ENCODE measurements around the gene ATP2C1. TPM values are rescaled to one million over a fixed set of nuclear protein-coding genes. Genes with fewer than 3 reads are reported as not detected.

The ATP2C1 gene
- total and polyA plus RNA-seq, 2 of the 13 experiments (the other 11 are each of a cell fraction or from before 2014, with no cell fraction given) = 32.4 to 37.6 TPM

DNA sequence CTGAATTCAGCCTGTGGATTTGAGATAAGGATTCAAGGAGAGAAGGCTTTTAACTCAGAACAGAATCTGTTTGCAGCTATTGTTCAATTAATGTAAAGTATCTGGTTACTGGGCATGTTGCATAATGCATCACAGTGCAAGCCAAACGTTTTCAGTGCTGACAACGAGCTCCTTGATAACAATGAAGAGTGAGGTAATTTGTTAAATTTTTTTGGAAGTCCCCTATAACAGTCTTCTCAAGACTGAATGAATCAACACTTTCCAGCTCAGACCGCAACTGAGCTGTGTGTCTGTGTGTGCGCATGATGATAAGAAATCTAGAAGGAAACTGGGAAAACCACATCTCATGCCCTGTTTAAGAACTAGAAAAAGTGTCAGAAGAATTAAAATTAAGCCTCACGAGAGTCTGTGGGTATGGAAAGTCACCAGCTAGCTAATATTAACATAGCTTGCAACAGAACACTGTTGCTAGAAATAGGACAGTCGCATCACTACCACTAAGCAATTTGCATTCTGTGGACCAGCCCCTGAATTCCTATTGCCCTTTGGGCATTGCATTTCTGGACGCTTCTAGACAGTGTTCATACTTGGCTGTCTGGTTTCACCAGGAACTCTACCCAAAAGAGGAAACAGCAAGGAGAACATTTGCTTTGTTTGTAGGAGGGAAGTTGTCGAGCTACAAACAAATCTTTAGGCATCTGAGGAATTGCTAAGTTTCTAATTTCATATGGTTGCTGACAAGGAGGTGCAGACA lies 43.7 kb upstream of the ATP2C1 start:
- Histone ChIP-seq H3K4me1 (ENCODE audit: insufficient read depth, low read length) (no peaks in the 10 kb centered on the region), H3K9me3 (ENCODE audit: low read length) (no peaks in the 10 kb centered on the region), H3K4me2 (ENCODE audit: low read depth, low read length) (no peak overlapping the region), H4K20me1 (ENCODE audit: insufficient read depth, low read length) (no peaks in the 10 kb centered on the region), H3K4me3 (replicated peaks in 1 of 3; ENCODE audit: insufficient read depth in 1 of 3, low read depth in 2 of 3, low read length in 3 of 3) (no peak overlapping the region), H3K79me2 (ENCODE audit: insufficient read depth, low read length) (no peaks in the 10 kb centered on the region), H3K36me3 (replicated peaks in 1 of 2; ENCODE audit: control insufficient read depth in 1 of 2, insufficient read depth in 2 of 2, low read length in 2 of 2) (no peaks in the 10 kb centered on the region), H3K9ac (ENCODE audit: insufficient read depth, low read depth, low read length) (no peak overlapping the region), H3K27me3 (ENCODE audit: control insufficient read depth in 1 of 2, insufficient read depth in 2 of 2, low read length in 2 of 2) (peaks cover 1 to 4% of the 10 kb centered on the region in 2 experiments; a peak in 2 of 5 replicates), H3K27ac (ENCODE audit: extremely low read length, insufficient read depth, low read length) (no peak overlapping the region), H2AFZ (ENCODE audit: low read length) (no peak overlapping the region)
- in situ Hi-C loops (cut with HindIII; ENCODE audit: extremely low pct_ligation_motif_present, low pct_unique_long_range_greater_than_20kb) = no loop called here
- 24% methylated on average over 8 of the region's 8 CpGs for WGBS (ENCODE audit: low lambda C conversion rate)
- DNase-seq (ENCODE audit: low spot score) (no peak), FAIRE-seq (no peak), ATAC-seq (no peak)
- ChIA-PET CTCF (ENCODE audit: low intra/inter-chr PET ratio, low total read pairs) (no interaction called here), POLR2A (no interaction called here)
- intact Hi-C loops (cut with micrococcal nuclease; ENCODE audit: unreplicated experiment) = no loop called here
- no TSS peak for BruUV-seq (replicated peaks)
- no peak for TF ChIP-seq ZBTB1 (CRISPR knock-in tag; IDR thresholded peaks at IDR 0.05; ENCODE audit: borderline replicate concordance)
- no peak for TF ChIP-seq ZNF33B (CRISPR knock-in tag; IDR thresholded peaks at IDR 0.05)
- TF ChIP-seq, protein P1, sequence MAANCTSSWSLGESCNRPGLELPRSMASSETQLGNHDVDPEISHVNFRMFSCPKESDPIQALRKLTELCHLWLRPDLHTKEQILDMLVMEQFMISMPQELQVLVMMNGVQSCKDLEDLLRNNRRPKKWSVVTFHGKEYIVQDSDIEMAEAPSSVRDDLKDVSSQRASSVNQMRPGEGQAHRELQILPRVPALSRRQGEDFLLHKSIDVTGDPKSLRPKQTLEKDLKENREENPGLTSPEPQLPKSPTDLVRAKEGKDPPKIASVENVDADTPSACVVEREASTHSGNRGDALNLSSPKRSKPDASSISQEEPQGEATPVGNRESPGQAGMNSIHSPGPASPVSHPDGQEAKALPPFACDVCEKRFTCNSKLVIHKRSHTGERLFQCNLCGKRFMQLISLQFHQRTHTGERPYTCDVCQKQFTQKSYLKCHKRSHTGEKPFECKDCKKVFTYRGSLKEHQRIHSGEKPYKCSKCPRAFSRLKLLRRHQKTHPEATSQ (CRISPR knock-in tag; IDR thresholded peaks at IDR 0.05; ENCODE audit: borderline replicate concordance) = no peak
- TF ChIP-seq, protein P2, sequence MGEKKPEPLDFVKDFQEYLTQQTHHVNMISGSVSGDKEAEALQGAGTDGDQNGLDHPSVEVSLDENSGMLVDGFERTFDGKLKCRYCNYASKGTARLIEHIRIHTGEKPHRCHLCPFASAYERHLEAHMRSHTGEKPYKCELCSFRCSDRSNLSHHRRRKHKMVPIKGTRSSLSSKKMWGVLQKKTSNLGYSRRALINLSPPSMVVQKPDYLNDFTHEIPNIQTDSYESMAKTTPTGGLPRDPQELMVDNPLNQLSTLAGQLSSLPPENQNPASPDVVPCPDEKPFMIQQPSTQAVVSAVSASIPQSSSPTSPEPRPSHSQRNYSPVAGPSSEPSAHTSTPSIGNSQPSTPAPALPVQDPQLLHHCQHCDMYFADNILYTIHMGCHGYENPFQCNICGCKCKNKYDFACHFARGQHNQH (CRISPR knock-in tag; IDR thresholded peaks at IDR 0.05) = no peak
- TF ChIP-seq KAT2B (IDR thresholded peaks at IDR 0.05; ENCODE audit: borderline replicate concordance, low read depth, low read length) = no peak
- no peak for TF ChIP-seq FOXK1 (CRISPR knock-in tag; IDR thresholded peaks at IDR 0.05; ENCODE audit: borderline replicate concordance, low read depth)
- TF ChIP-seq, protein P3, sequence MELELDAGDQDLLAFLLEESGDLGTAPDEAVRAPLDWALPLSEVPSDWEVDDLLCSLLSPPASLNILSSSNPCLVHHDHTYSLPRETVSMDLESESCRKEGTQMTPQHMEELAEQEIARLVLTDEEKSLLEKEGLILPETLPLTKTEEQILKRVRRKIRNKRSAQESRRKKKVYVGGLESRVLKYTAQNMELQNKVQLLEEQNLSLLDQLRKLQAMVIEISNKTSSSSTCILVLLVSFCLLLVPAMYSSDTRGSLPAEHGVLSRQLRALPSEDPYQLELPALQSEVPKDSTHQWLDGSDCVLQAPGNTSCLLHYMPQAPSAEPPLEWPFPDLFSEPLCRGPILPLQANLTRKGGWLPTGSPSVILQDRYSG (CRISPR knock-in tag; IDR thresholded peaks at IDR 0.05) = no peak
- TF ChIP-seq, protein P4, sequence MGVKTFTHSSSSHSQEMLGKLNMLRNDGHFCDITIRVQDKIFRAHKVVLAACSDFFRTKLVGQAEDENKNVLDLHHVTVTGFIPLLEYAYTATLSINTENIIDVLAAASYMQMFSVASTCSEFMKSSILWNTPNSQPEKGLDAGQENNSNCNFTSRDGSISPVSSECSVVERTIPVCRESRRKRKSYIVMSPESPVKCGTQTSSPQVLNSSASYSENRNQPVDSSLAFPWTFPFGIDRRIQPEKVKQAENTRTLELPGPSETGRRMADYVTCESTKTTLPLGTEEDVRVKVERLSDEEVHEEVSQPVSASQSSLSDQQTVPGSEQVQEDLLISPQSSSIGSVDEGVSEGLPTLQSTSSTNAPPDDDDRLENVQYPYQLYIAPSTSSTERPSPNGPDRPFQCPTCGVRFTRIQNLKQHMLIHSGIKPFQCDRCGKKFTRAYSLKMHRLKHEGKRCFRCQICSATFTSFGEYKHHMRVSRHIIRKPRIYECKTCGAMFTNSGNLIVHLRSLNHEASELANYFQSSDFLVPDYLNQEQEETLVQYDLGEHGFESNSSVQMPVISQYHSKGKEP (CRISPR knock-in tag; IDR thresholded peaks at IDR 0.05) = no peak
- TF ChIP-seq ZNF562 (CRISPR knock-in tag; IDR thresholded peaks at IDR 0.05; ENCODE audit: borderline replicate concordance) = no peak
- no peak for TF ChIP-seq ZNF589 (CRISPR knock-in tag; conservative IDR thresholded peaks at IDR 0.05)
- TF ChIP-seq ZSCAN20 (CRISPR knock-in tag; IDR thresholded peaks at IDR 0.05; ENCODE audit: borderline replicate concordance) = no peak
- TF ChIP-seq ZNF180 (CRISPR knock-in tag; IDR thresholded peaks at IDR 0.05; ENCODE audit: borderline replicate concordance, low read depth) = no peak
- TF ChIP-seq, protein P5, sequence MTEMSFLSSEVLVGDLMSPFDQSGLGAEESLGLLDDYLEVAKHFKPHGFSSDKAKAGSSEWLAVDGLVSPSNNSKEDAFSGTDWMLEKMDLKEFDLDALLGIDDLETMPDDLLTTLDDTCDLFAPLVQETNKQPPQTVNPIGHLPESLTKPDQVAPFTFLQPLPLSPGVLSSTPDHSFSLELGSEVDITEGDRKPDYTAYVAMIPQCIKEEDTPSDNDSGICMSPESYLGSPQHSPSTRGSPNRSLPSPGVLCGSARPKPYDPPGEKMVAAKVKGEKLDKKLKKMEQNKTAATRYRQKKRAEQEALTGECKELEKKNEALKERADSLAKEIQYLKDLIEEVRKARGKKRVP (CRISPR knock-in tag; IDR thresholded peaks at IDR 0.05) = no peak
- no peak for TF ChIP-seq ZNF558 (CRISPR knock-in tag; IDR thresholded peaks at IDR 0.05; ENCODE audit: borderline replicate concordance)
- TF ChIP-seq ZNF629 (CRISPR knock-in tag; conservative IDR thresholded peaks at IDR 0.05) = no peak
- TF ChIP-seq, protein P6, sequence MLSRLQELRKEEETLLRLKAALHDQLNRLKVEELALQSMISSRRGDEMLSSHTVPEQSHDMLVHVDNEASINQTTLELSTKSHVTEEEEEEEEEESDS (CRISPR knock-in tag; IDR thresholded peaks at IDR 0.05; ENCODE audit: borderline replicate concordance) = no peak
- no peak for TF ChIP-seq THYN1 (CRISPR knock-in tag; IDR thresholded peaks at IDR 0.05; ENCODE audit: borderline replicate concordance, low read depth)
- TF ChIP-seq EZH2 (conservative IDR thresholded peaks at IDR 0.05; ENCODE audit: low read depth, low read length) = no peak

Measured in HepG2 (cell line).